ENCODE data around the gene SH2D6. TPM values are rescaled to one million over a fixed set of nuclear protein-coding genes. Genes with fewer than 3 reads are reported as not detected.

SH2D6 gene
- total RNA-seq, 2 experiments from 2014 or later: 0.30 TPM; not detected in 1

GRCh38 chr2:85459771-85460170 is 41.3 kb downstream of the SH2D6 start:
- intact Hi-C loops (cut with DNase I, micrococcal nuclease): loop anchor here in 1 of 2 experiments (10.0 kb wide), 1 partner anchor 45 kb away; no protein-coding TSS in a partner anchor
- Mint-ChIP-seq H3K36me3 (ENCODE audit: low read depth) (no peaks in the 10 kb centered on the region), H3K9me3 (no peaks in the 10 kb centered on the region), H3K4me1 (ENCODE audit: low read depth) (no peaks in the 10 kb centered on the region), H3K4me3 (no peak overlapping the region), H3K27ac (no peak overlapping the region), H3K27me3 (no peaks in the 10 kb centered on the region)
- Histone ChIP-seq H3K27ac (ENCODE audit: low read depth in 1 of 2, low read length in 2 of 2) (no peak overlapping the region), H3K4me1 (ENCODE audit: insufficient read depth, low read length) (no peaks in the 10 kb centered on the region), H3K36me3 (ENCODE audit: insufficient read depth, low read length) (no peaks in the 10 kb centered on the region), H3K4me3 (ENCODE audit: low read length) (no peak overlapping the region), H3K27me3 (ENCODE audit: control insufficient read depth in 1 of 2, insufficient read depth in 2 of 2, low read length in 2 of 2) (no peaks in the 10 kb centered on the region), H3K9me3 (ENCODE audit: control insufficient read depth in 1 of 2, insufficient read depth in 1 of 2, low read length in 2 of 2) (no peaks in the 10 kb centered on the region)
- ATAC-seq (ENCODE audit: poor library complexity) (no peak), DNase-seq (no peak)
- TF ChIP-seq CTCF (IDR thresholded peaks at IDR 0.05): no peak
- CTCF ChIA-PET: no interaction called here
- POLR2A ChIA-PET: no interaction called here

- TF ChIP-seq CTCF (IDR thresholded peaks at IDR 0.05): no peak
- no peak overlapping the region for H3K4me3 Mint-ChIP-seq
- H3K4me1 Mint-ChIP-seq (ENCODE audit: low read depth): no peaks in the 10 kb centered on the region
Observed at GRCh38 chr2:85462322-85462721, 43.8 kb downstream of the SH2D6 start.

GRCh38 chr2:85468096-85468703 is 49.7 kb downstream of the SH2D6 start:
- intact Hi-C loops (cut with DNase I, micrococcal nuclease): no loop called here
- Histone ChIP-seq H3K27me3 (ENCODE audit: control insufficient read depth in 1 of 2, insufficient read depth in 2 of 2, low read length in 2 of 2) (no peaks in the 10 kb centered on the region), H3K9me3 (ENCODE audit: control insufficient read depth in 1 of 2, insufficient read depth in 1 of 2, low read length in 2 of 2) (no peaks in the 10 kb centered on the region), H3K4me3 (ENCODE audit: low read length) (no peak overlapping the region), H3K36me3 (ENCODE audit: insufficient read depth, low read length) (no peaks in the 10 kb centered on the region), H3K27ac (ENCODE audit: low read depth in 1 of 2, low read length in 2 of 2) (no peak overlapping the region), H3K4me1 (ENCODE audit: insufficient read depth, low read length) (no peaks in the 10 kb centered on the region)
- H3K4me3 Mint-ChIP-seq: no peak overlapping the region
- no peaks in the 10 kb centered on the region for H3K9me3 Mint-ChIP-seq
- DNase-seq (no peak), ATAC-seq (ENCODE audit: poor library complexity) (no peak)
- H3K36me3 Mint-ChIP-seq (ENCODE audit: low read depth): no peaks in the 10 kb centered on the region
- POLR2A ChIA-PET: no interaction called here
- H3K27ac Mint-ChIP-seq: no peak overlapping the region
- no peaks in the 10 kb centered on the region for H3K27me3 Mint-ChIP-seq
- TF ChIP-seq CTCF (IDR thresholded peaks at IDR 0.05): no peak
- H3K4me1 Mint-ChIP-seq (ENCODE audit: low read depth): no peaks in the 10 kb centered on the region
- CTCF ChIA-PET: no interaction called here

More at GRCh38 chr2:85462322-85462721, 43.8 kb downstream of the SH2D6 start:
- Mint-ChIP-seq H3K36me3 (ENCODE audit: low read depth) (no peaks in the 10 kb centered on the region), H3K27ac (no peak overlapping the region), H3K9me3 (no peaks in the 10 kb centered on the region), H3K27me3 (no peaks in the 10 kb centered on the region)
- Histone ChIP-seq H3K36me3 (ENCODE audit: insufficient read depth, low read length) (no peaks in the 10 kb centered on the region), H3K4me1 (ENCODE audit: insufficient read depth, low read length) (no peaks in the 10 kb centered on the region), H3K4me3 (ENCODE audit: low read length) (no peak overlapping the region), H3K27ac (ENCODE audit: low read depth in 1 of 2, low read length in 2 of 2) (no peak overlapping the region), H3K9me3 (ENCODE audit: control insufficient read depth in 1 of 2, insufficient read depth in 1 of 2, low read length in 2 of 2) (no peaks in the 10 kb centered on the region), H3K27me3 (ENCODE audit: control insufficient read depth in 1 of 2, insufficient read depth in 2 of 2, low read length in 2 of 2) (no peaks in the 10 kb centered on the region)
- intact Hi-C loops (cut with DNase I, micrococcal nuclease): no loop called here
- ATAC-seq (ENCODE audit: poor library complexity): no peak
- ChIA-PET POLR2A (no interaction called here), CTCF (no interaction called here)
- no peak for DNase-seq
